NCI-H524 treated with DMSO at 0.1 percent for 48 hours (cell line): Measurements from ENCODE around the gene HOMER3.
"Not testable (repeated sequence)": the region's sequence is repeated elsewhere in the genome, so short reads cannot be mapped to it uniquely, and the experiment has no call there.

ENCODE experiments used
- DNase-seq: peaks from one replicate; lab custom pipeline; 2025; lab: John Stamatoyannopoulos, UW

Gene HOMER3

DNA sequence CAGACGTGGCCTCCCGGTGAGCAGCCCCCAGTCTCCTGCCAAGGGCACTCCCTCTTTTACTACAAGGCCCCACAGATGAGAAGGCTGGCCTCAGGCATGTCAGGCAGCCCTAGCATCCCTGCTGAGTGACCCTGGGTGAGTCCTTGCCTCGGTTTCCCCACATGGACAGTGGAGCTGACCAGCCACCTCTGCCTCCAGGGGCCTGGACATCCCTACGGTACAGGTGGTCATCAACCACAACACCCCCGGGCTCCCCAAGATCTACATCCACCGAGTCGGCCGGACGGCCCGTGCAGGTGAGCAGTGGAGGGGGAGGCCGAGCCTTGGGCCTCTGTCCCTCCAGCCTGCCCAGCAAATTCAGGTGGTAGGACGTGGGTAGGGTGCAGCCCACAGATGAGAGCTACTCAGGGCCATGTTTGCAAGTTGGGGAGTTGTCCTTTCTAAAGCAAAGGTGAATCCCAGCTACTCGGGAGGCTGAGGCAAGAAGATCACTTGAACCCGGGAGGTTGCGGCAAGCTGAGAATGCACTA, 16.3 kb downstream of the HOMER3 start:
- no peak for DNase-seq

GRCh38 chr19:18922228-18922985, 18.6 kb downstream of the HOMER3 start:
- no peak for DNase-seq

DNA sequence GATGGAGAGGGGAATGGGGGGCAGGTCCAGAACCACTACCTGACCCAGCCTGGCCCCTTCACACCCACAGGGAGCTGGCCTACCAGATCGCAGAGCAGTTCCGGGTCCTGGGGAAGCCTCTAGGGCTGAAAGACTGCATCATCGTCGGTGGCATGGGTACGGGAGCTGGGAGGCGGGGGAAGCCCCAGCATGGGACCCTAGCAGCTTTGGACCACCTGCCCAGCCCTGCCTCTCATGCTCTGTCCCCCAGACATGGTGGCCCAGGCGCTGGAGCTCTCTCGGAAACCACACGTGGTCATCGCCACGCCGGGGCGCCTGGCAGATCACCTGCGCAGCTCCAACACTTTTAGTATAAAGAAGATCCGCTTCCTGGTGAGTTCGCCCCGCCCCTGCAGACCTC, 19.4 kb downstream of the HOMER3 start:
- DNase-seq, result no peak

GRCh38 chr19:18920400-18920799, 20.6 kb downstream of the HOMER3 start:
- no peak for DNase-seq

GRCh38 chr19:18919900-18920214, 21.2 kb downstream of the HOMER3 start:
- DNase-seq, result no peak

- peak; percentile 99 for DNase-seq
Observed at GRCh38 chr19:18919086-18919899, 21.7 kb downstream of the HOMER3 start, which contains the start of the genes COPE and DDX49. Gene COPE, minus strand, starts transcription at chr19:18919387. Its CDS starts 39 bp downstream, at chr19:18919348. Gene DDX49, plus strand, starts transcription at chr19:18919715. Its CDS starts 27 bp downstream, at chr19:18919742.

DNA sequence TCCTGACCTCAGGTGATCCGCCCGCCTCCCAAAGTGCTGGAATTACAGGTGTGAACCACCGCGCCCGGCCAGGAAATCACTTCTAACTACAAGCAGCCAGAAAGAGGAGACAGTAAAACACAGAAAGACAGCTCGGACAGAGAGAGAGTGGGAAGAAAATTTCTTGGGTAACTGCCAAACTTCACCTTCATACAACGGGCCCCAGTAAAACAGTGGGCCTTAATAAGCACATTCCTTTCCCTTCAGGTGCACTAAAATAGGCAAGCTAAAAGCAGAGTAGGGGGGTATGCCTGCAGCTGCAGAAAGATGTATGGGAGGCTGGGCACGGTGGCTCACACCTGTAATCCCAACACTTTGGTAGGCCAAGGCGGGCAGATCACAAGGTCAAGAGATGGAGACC, 23.4 kb downstream of the HOMER3 start:
- not testable (repeated sequence) for DNase-seq

GRCh38 chr19:18915639-18916038, 25.4 kb downstream of the HOMER3 start:
- DNase-seq, result peak; percentile 14

GRCh38 chr19:18913466-18913865, 27.6 kb downstream of the HOMER3 start:
- DNase-seq, result no peak

- DNase-seq, result no peak
Observed at GRCh38 chr19:18912933-18913332, 28.1 kb downstream of the HOMER3 start.

DNA sequence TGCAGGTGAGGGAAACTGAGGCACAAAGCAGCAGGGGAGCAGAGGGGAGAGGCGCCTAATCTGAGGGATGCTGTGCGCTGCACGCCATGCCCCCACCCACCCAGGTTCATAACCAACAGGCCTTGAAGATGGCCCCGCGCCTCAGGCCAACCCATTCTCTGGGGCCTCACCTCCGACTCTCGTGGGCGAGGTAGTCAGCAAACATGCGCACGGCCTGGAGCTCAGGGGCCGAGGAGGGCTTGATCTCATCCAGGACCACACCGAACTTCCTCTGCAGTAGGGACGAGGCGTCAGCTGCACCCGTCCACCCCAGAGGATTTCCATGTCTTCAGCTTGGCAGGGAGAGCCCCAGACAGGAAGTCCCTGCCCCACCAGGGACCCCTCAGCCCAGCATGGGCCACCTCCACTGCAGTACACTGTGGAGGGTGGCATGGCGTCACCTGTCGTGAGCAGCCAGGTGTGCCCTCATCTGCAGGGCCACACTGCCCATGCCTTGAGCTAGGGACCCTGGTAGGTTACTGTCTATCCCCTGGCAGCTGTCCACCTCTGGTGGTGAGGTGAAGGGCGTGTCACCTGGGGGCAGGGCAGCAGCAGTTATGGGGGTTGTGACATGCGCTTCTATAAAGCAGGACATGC, 30.1 kb downstream of the HOMER3 start:
- no peak for DNase-seq

- DNase-seq, result no peak
Observed at GRCh38 chr19:18910010-18910409, 31.0 kb downstream of the HOMER3 start.

DNA sequence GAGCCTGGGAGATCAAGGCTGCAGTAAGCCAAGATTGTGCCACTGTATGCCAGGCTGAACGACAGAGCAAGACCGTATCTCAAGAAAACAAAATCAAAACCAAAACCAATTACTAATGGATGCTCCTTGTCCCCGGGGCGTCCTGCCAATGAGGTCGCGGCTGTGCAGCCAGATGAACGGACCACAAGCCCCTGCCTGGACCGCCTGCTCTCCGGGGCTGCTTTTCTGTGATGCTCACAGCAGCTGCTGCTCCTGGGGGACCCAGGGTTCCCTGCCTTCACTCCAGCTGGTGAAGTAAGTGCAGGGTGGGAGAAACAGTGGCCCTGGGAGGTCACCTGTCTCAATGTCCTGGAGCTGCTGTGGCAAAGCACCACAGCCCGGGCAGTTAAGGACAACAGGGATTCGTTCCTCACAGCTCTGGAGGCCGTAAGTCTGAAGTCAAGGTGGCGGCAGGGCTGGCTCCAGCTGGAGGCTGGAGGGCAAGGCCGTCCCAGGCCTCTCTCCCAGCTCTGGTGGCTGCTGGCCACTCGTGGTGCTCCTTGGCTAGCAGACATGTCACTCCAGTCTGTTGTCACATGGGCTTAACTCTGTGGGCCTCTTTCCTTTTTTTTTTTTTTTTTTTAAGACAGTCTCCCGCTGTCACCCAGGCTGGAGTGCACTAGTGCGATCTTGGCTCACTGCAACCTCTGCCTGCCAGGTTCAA, 31.9 kb downstream of the HOMER3 start:
- DNase-seq, result no peak

GRCh38 chr19:18906605-18907519, 34.2 kb downstream of the HOMER3 start:
- DNase-seq, result no peak

- DNase-seq, result no peak
Observed at GRCh38 chr19:18905513-18906236, 35.3 kb downstream of the HOMER3 start.

DNA sequence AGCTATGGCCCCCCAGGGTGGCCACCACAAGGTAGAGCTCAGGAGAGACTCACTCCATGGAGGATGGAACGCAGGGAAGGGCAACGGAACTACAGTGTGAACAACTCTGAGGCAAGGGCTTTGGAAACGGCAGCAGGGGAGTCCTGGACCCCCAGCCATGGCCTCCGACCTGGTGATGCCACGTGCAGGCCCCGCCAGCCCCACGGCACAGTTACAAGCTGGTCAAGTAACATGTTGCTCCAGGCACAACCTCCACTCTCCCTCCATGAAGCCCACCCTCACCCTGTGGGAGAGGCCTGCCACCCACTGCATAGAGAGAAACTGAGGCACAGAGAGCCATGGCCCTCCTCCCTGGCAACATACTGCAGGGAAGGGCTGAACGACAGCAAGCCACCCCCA, 36.0 kb downstream of the HOMER3 start:
- no peak for DNase-seq

- no peak for DNase-seq
Observed at GRCh38 chr19:18904334-18905057, 36.5 kb downstream of the HOMER3 start.

DNA sequence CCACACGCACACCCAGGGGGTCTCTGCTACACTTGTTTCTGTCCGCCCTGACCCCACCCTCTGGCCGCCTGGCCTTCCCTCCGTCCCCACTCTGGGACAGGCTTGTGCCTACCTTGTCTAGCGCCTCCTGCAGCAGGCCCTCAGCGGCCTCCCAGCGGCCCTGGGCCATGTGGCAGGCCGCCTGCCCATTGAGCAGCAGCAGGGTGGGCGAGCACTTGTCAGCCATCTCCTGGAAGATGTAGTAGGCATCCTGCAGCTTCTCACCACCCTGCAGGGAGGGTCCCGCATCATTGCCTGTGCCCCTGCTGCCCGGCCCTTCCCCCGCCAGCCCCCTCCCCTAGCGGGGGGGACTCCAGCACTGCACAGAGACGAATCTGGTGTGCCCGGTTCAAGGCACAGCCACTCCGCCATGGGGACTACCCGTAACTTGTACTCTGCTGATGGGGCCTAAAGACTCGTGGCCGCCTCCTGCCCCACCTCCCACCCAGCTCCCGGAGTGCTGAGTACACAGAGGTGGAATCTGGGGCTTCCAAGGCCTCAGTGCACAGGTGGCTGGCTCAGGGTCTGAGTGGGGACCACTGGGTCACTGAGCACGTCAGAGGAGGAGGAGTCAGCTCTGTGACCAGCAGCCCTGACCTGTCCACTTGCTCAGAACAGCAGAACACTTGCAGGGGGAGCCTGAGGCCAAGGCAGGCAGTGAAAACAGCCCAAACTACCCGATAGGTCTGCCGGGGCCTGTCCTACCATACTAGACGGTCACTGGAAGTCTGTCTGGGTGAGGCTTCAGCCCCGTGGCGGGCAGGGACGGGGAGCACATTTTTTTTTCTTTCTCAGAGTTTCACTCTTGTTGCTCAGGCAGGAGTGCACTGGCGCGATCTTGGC, 37.6 kb downstream of the HOMER3 start:
- DNase-seq, result no peak
